Panc1 (cell line): ENCODE results near the gene SF3B5. TPM values are rescaled to one million over a fixed set of nuclear protein-coding genes. Genes with fewer than 3 reads are reported as not detected.

Source experiments
- ATAC-seq: fragments of 200-7000 bp; cut with Tn5 transposase; 2 replicates; pipeline ENCODE4 v1.9.1; 2020; ENCODE audit warnings: mild to moderate bottlenecking, moderate library complexity
- BruUV-seq: library from RNA; stranded (reverse); fragments of 400-500 nt; replicated peaks from 2 replicates; lab custom pipeline; 2021; lab: Mats Ljungman, UMichigan
- CTCF ChIA-PET: fragments of 300-600 bp; sonication (Branson Sonifier 250); formaldehyde crosslinking; loops from one replicate; lab custom pipeline; 2022; ENCODE audit warnings: antibody characterized with exemption; lab: Charles Lee
- POLR2A ChIA-PET: fragments of 300-600 bp; sonication (Branson Sonifier 250); formaldehyde crosslinking; loops from one replicate; lab custom pipeline; 2022; ENCODE audit warnings: antibody characterized with exemption; lab: Charles Lee
- DNase-seq: peaks from one replicate; pipeline ENCODE4 v3.0.0-alpha.2; 2010; ENCODE audit warnings: low read depth, low spot score
- H3K27ac ChIP-seq: 2 replicates; pipeline ENCODE4 v1.5.1; 2011; ENCODE audit warnings: mild to moderate bottlenecking, low read length, inconsistent platforms
- H3K27me3 ChIP-seq: fragments of 200-500 bp; sonication (Bioruptor generic); 2 replicates; pipeline ENCODE4 v1.6.0; 2014; ENCODE audit warnings: low read length, inconsistent platforms; ENCODE audit not compliant: control insufficient read depth, insufficient read depth
- H3K36me3 ChIP-seq: fragments of 200-500 bp; sonication (Bioruptor generic); 2 replicates; pipeline ENCODE4 v1.5.1; 2014; ENCODE audit warnings: inconsistent platforms, mild to moderate bottlenecking, low read length, moderate library complexity; ENCODE audit not compliant: control insufficient read depth, insufficient read depth
- H3K4me1 ChIP-seq: 2 replicates; pipeline ENCODE4 v1.5.1; 2011; ENCODE audit warnings: inconsistent platforms, mild to moderate bottlenecking, low read length, moderate library complexity; ENCODE audit not compliant: control insufficient read depth, insufficient read depth
- H3K4me3 ChIP-seq, 2 experiments: 2 replicates each; pipeline ENCODE4 v1.5.1; 2011 to 2012; ENCODE audit warnings: low read depth in 2 of 2, low read length in 2 of 2, mild to moderate bottlenecking in 2 of 2, inconsistent platforms in 1 of 2, moderate library complexity in 1 of 2
- H3K9me3 ChIP-seq: fragments of 200-500 bp; sonication (Bioruptor generic); 2 replicates; pipeline ENCODE4 v1.5.1; 2014; ENCODE audit warnings: low read depth, mild to moderate bottlenecking, inconsistent platforms, low read length, moderate library complexity; ENCODE audit not compliant: control insufficient read depth, insufficient read depth
- POLR2AphosphoS5 ChIP-seq: IDR thresholded peaks from 2 replicates; pipeline ENCODE4 v1.6.1; 2012; ENCODE audit warnings: mild to moderate bottlenecking, low read depth, low read length, moderate library complexity
- SIN3A ChIP-seq: IDR thresholded peaks from 2 replicates; pipeline ENCODE4 v1.6.1; 2012; ENCODE audit warnings: low read depth, mild to moderate bottlenecking, low read length, moderate library complexity, borderline replicate concordance; ENCODE audit not compliant: insufficient read depth
- TCF7L2 ChIP-seq: IDR thresholded peaks from 2 replicates; pipeline ENCODE4 v1.6.1; 2011; ENCODE audit warnings: mild to moderate bottlenecking, low read depth, low read length, inconsistent platforms
- in situ Hi-C: cut with HindIII; loops from 2 replicates; pipeline ENCODE4 v1.10.0; 2016; ENCODE audit warnings: low sequenced_read_pairs, low pct_unique_long_range_greater_than_20kb
- intact Hi-C: fragments of 100-400 bp; cut with micrococcal nuclease; formaldehyde crosslinking; loops from one replicate; pipeline ENCODE4 v1.10.0; 2022; ENCODE audit not compliant: unreplicated experiment
- total RNA-seq: library from RNA; stranded (reverse); gene quantifications from one replicate; pipeline ENCODE4 v1.2.1, GENCODE V29; 2021; ENCODE audit not compliant: unreplicated experiment
- TF ChIP-seq, protein P1 (sequence below): fragments of 450-650 bp; IDR thresholded peaks from 2 replicates; pipeline ENCODE4 v1.5.1; 2017; ENCODE audit warnings: mild to moderate bottlenecking
- TF ChIP-seq, protein P2 (sequence below), 2 experiments: IDR thresholded peaks; 2 replicates each; pipeline ENCODE4 v1.6.1; 2011 to 2012; ENCODE audit warnings: low read depth in 2 of 2, control low read depth in 1 of 2, low read length in 1 of 2, mild to moderate bottlenecking in 1 of 2, moderate library complexity in 1 of 2; ENCODE audit not compliant: insufficient read depth in 1 of 2

The SF3B5 gene
- total RNA-seq, 1 experiment from 2014 or later, result 128 TPM

DNA sequence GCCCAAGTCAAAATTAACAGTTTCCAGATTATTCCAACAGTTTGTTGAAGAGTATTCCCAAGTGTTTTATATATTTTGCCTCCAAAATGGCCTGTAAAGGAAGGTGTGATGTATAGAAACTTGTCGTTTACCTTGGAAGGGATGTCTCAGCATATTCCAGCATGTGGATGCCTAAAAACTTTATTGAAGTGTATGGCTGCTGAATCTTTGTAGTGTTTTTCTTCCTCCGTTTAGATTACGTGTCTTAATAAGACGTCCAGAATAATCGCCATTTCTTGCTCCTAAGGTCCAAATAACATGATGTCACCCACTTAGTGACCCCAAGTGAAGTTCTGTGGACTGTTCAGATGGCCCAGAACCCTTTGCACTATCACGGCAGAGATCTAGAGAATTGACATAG, 18.0 kb upstream of the SF3B5 start:
- no peaks in the 10 kb centered on the region; the same call in 1 of the 2 replicates for H3K4me1 ChIP-seq
- CTCF ChIA-PET, result no interaction called here
- ATAC-seq (no peak), DNase-seq (no peak)
- no peak overlapping the region for H3K4me3 ChIP-seq
- H3K27me3 ChIP-seq, result no peaks in the 10 kb centered on the region
- no peaks in the 10 kb centered on the region for H3K36me3 ChIP-seq
- BruUV-seq, result no TSS peak
- H3K27ac ChIP-seq, result no peak overlapping the region
- no peaks in the 10 kb centered on the region for H3K9me3 ChIP-seq
- POLR2A ChIA-PET, result no interaction called here
- TF ChIP-seq TCF7L2 (no peak), POLR2AphosphoS5 (no peak), SIN3A (no peak)
- TF ChIP-seq, protein P1, sequence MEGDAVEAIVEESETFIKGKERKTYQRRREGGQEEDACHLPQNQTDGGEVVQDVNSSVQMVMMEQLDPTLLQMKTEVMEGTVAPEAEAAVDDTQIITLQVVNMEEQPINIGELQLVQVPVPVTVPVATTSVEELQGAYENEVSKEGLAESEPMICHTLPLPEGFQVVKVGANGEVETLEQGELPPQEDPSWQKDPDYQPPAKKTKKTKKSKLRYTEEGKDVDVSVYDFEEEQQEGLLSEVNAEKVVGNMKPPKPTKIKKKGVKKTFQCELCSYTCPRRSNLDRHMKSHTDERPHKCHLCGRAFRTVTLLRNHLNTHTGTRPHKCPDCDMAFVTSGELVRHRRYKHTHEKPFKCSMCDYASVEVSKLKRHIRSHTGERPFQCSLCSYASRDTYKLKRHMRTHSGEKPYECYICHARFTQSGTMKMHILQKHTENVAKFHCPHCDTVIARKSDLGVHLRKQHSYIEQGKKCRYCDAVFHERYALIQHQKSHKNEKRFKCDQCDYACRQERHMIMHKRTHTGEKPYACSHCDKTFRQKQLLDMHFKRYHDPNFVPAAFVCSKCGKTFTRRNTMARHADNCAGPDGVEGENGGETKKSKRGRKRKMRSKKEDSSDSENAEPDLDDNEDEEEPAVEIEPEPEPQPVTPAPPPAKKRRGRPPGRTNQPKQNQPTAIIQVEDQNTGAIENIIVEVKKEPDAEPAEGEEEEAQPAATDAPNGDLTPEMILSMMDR, result no peak
- TF ChIP-seq, protein P2, sequence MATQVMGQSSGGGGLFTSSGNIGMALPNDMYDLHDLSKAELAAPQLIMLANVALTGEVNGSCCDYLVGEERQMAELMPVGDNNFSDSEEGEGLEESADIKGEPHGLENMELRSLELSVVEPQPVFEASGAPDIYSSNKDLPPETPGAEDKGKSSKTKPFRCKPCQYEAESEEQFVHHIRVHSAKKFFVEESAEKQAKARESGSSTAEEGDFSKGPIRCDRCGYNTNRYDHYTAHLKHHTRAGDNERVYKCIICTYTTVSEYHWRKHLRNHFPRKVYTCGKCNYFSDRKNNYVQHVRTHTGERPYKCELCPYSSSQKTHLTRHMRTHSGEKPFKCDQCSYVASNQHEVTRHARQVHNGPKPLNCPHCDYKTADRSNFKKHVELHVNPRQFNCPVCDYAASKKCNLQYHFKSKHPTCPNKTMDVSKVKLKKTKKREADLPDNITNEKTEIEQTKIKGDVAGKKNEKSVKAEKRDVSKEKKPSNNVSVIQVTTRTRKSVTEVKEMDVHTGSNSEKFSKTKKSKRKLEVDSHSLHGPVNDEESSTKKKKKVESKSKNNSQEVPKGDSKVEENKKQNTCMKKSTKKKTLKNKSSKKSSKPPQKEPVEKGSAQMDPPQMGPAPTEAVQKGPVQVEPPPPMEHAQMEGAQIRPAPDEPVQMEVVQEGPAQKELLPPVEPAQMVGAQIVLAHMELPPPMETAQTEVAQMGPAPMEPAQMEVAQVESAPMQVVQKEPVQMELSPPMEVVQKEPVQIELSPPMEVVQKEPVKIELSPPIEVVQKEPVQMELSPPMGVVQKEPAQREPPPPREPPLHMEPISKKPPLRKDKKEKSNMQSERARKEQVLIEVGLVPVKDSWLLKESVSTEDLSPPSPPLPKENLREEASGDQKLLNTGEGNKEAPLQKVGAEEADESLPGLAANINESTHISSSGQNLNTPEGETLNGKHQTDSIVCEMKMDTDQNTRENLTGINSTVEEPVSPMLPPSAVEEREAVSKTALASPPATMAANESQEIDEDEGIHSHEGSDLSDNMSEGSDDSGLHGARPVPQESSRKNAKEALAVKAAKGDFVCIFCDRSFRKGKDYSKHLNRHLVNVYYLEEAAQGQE (IDR thresholded peaks at IDR 0.05; ENCODE audit: insufficient read depth in 1 of 2, low read depth in 2 of 2, low read length in 1 of 2), result no peak
- intact Hi-C loops (no loop called here), in situ Hi-C loops (loop anchor here (25.0 kb wide), 1 partner anchor 374 kb away; no protein-coding TSS in a partner anchor)

DNA sequence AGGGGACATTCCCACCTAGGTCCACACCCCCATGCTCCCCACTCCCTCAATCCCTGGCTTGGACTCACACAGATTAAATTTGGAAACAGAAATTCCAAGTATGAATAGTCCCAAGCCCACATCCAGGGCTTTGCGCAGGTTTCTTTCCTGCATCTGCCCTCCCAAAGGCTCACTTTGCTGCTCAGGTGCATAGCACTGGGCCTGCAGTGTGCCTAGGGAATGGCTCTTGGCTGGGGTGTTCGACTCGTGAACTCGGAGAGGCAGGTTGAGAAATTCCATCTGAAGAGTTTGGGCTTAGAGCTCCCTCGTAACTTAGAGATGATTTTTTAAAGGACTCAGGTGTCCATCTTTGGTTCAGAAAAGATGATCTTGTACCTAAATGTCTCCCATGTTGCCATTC, 14.8 kb upstream of the SF3B5 start:
- intact Hi-C loops, result no loop called here
- no peaks in the 10 kb centered on the region; the same call in 1 of the 2 replicates for H3K4me1 ChIP-seq
- no peaks in the 10 kb centered on the region for H3K9me3 ChIP-seq
- no TSS peak for BruUV-seq
- TF ChIP-seq, protein P1, result no peak
- TF ChIP-seq TCF7L2 (no peak), POLR2AphosphoS5 (no peak), SIN3A (no peak)
- TF ChIP-seq, protein P2 (IDR thresholded peaks at IDR 0.05; ENCODE audit: insufficient read depth in 1 of 2, low read depth in 2 of 2, low read length in 1 of 2), result no peak
- POLR2A ChIA-PET, result no interaction called here
- no peaks in the 10 kb centered on the region for H3K27me3 ChIP-seq
- DNase-seq (no peak), ATAC-seq (no peak)
- H3K36me3 ChIP-seq, result no peaks in the 10 kb centered on the region
- no peak overlapping the region for H3K4me3 ChIP-seq
- CTCF ChIA-PET, result no interaction called here
- no peak overlapping the region for H3K27ac ChIP-seq
- in situ Hi-C loops, result loop anchor here (25.0 kb wide), 1 partner anchor 377 kb away; no protein-coding TSS in a partner anchor
